GM18511 (cell line): ENCODE results near the gene LZTR1.
A peak's percentile ranks its signal among the peaks of the same experiment; 100 is the strongest.
"Not testable (repeated sequence)": the region's sequence is repeated elsewhere in the genome, so short reads cannot be mapped to it uniquely, and the experiment has no call there.

Experiments used
- ATAC-seq: cut with Tn5 transposase; IDR thresholded peaks from one replicate; pipeline ENCODE4 v1.9.1; 2021; ENCODE audit warnings: mild to moderate bottlenecking, moderate library complexity; ENCODE audit not compliant: unreplicated experiment

Gene LZTR1

GRCh38 chr22:20981787-20982562, at the start of gene LZTR1:
Gene LZTR1 (plus strand): TSS chr22:20982297. CDS start chr22:20982372, 75 bp downstream.
- peak; percentile 88 for ATAC-seq

- no peak for ATAC-seq
These were observed 48.2 kb upstream of the LZTR1 start for GRCh38 chr22:20933910-20934309.

- ATAC-seq = not testable (repeated sequence)
These were observed 47.0 kb upstream of the LZTR1 start for GRCh38 chr22:20935049-20935448.

- ATAC-seq = not testable (repeated sequence)
These were observed 46.1 kb upstream of the LZTR1 start for GRCh38 chr22:20935780-20936539.

GRCh38 chr22:20937031-20937793, 44.9 kb upstream of the LZTR1 start:
- ATAC-seq = peak; percentile 52

- ATAC-seq = no peak
These were observed 44.1 kb upstream of the LZTR1 start for GRCh38 chr22:20937794-20938671.

- ATAC-seq = not testable (repeated sequence)
These were observed 42.5 kb upstream of the LZTR1 start for GRCh38 chr22:20939457-20940185.

GRCh38 chr22:20940186-20940651, 41.9 kb upstream of the LZTR1 start:
- ATAC-seq = no peak

- no peak for ATAC-seq
These were observed 41.2 kb upstream of the LZTR1 start for GRCh38 chr22:20940904-20941385.

- ATAC-seq = not testable (repeated sequence)
These were observed 39.7 kb upstream of the LZTR1 start for GRCh38 chr22:20942203-20942902.

GRCh38 chr22:20943104-20943933, 38.8 kb upstream of the LZTR1 start:
- ATAC-seq = no peak

GRCh38 chr22:20944042-20944441, 38.1 kb upstream of the LZTR1 start:
- no peak for ATAC-seq

- ATAC-seq = no peak
These were observed 36.5 kb upstream of the LZTR1 start for GRCh38 chr22:20945578-20945934.

- ATAC-seq = no peak
These were observed 35.8 kb upstream of the LZTR1 start for GRCh38 chr22:20946080-20946986.

GRCh38 chr22:20946991-20947390, 35.1 kb upstream of the LZTR1 start:
- ATAC-seq = no peak

- no peak for ATAC-seq
These were observed 33.6 kb upstream of the LZTR1 start for GRCh38 chr22:20948450-20948849.

- ATAC-seq = no peak
These were observed 33.1 kb upstream of the LZTR1 start for GRCh38 chr22:20948989-20949388.
